ENCODE results near the gene ATP7A. TPM values are rescaled to one million over a fixed set of nuclear protein-coding genes. Genes with fewer than 3 reads are reported as not detected.
A peak's percentile ranks its signal among the peaks of the same experiment; 100 is the strongest.
"Not testable (repeated sequence)": the region's sequence is repeated elsewhere in the genome, so short reads cannot be mapped to it uniquely, and the experiment has no call there.

Gene ATP7A
- total RNA-seq, 1 donor from 2014 or later, result 4.8 TPM

- intact Hi-C loops (cut with micrococcal nuclease), result no loop called here
- no peak for DNase-seq
- ATAC-seq, result no peak
Observed at GRCh38 chrX:78019586-78020483, 109.3 kb downstream of the ATP7A start.

- ATAC-seq (no peak), DNase-seq (peak; percentile 24)
- intact Hi-C loops (cut with micrococcal nuclease), result no loop called here
Observed at GRCh38 chrX:78024349-78025059, 114.0 kb downstream of the ATP7A start.

GRCh38 chrX:78027798-78028197 lies 117.3 kb downstream of the ATP7A start:
- intact Hi-C loops (cut with micrococcal nuclease), result no loop called here
- DNase-seq (no peak), ATAC-seq (no peak)

- ATAC-seq (no peak), DNase-seq (no peak)
- intact Hi-C loops (cut with micrococcal nuclease), result no loop called here
Observed at GRCh38 chrX:78029663-78030062, 119.2 kb downstream of the ATP7A start.

GRCh38 chrX:78035061-78035460 lies 124.6 kb downstream of the ATP7A start:
- no peak for ATAC-seq
- intact Hi-C loops (cut with micrococcal nuclease), result no loop called here
- no peak for DNase-seq

GRCh38 chrX:78037881-78038280 lies 127.4 kb downstream of the ATP7A start:
- ATAC-seq (no peak), DNase-seq (no peak)
- intact Hi-C loops (cut with micrococcal nuclease), result no loop called here

- ATAC-seq, result no peak
- intact Hi-C loops (cut with micrococcal nuclease), result no loop called here
Observed at GRCh38 chrX:78042601-78043000, 132.1 kb downstream of the ATP7A start.

GRCh38 chrX:78046362-78046761 lies 135.9 kb downstream of the ATP7A start:
- no peak for DNase-seq
- ATAC-seq, result no peak
- intact Hi-C loops (cut with micrococcal nuclease), result no loop called here

More at GRCh38 chrX:78042601-78043000, 132.1 kb downstream of the ATP7A start:
- DNase-seq, result no peak

GRCh38 chrX:78048052-78048451 lies 137.6 kb downstream of the ATP7A start:
- intact Hi-C loops (cut with micrococcal nuclease), result no loop called here
- no peak for ATAC-seq
- no peak for DNase-seq

GRCh38 chrX:78063687-78064086 lies 153.2 kb downstream of the ATP7A start:
- no peak for DNase-seq
- intact Hi-C loops (cut with micrococcal nuclease), result no loop called here
- no peak for ATAC-seq

- intact Hi-C loops (cut with micrococcal nuclease), result no loop called here
- DNase-seq (no peak), ATAC-seq (no peak)
Observed at GRCh38 chrX:78064152-78064551, 153.7 kb downstream of the ATP7A start.

GRCh38 chrX:78064698-78065601 lies 154.5 kb downstream of the ATP7A start:
- intact Hi-C loops (cut with micrococcal nuclease); ATAC-seq; DNase-seq: not testable (repeated sequence)

GRCh38 chrX:78066110-78066509 lies 155.6 kb downstream of the ATP7A start:
- intact Hi-C loops (cut with micrococcal nuclease), result no loop called here
- no peak for DNase-seq
- no peak for ATAC-seq

GRCh38 chrX:78071331-78071730 lies 160.8 kb downstream of the ATP7A start:
- intact Hi-C loops (cut with micrococcal nuclease), result no loop called here
- no peak for ATAC-seq
- DNase-seq, result no peak

- ATAC-seq; intact Hi-C loops (cut with micrococcal nuclease); DNase-seq: not testable (repeated sequence)
Observed at GRCh38 chrX:78073147-78074077, 162.9 kb downstream of the ATP7A start.

GRCh38 chrX:78074088-78074487 lies 163.6 kb downstream of the ATP7A start:
- intact Hi-C loops (cut with micrococcal nuclease), result no loop called here
- no peak for ATAC-seq
- no peak for DNase-seq

GRCh38 chrX:78075787-78076389 lies 165.4 kb downstream of the ATP7A start:
- intact Hi-C loops (cut with micrococcal nuclease), result no loop called here
- DNase-seq, result no peak
- ATAC-seq, result no peak

- intact Hi-C loops (cut with micrococcal nuclease), result not testable (repeated sequence)
Observed at GRCh38 chrX:78081413-78081812, 170.9 kb downstream of the ATP7A start.

More at GRCh38 chrX:78081413-78081812, 170.9 kb downstream of the ATP7A start:
- not testable (repeated sequence) for DNase-seq, ATAC-seq

Data from left ventricle myocardium superior (tissue), 1 donor.